ENCODE data around the gene H6PD.
A peak's percentile ranks its signal among the peaks of the same experiment; 100 is the strongest.

The H6PD gene

DNA sequence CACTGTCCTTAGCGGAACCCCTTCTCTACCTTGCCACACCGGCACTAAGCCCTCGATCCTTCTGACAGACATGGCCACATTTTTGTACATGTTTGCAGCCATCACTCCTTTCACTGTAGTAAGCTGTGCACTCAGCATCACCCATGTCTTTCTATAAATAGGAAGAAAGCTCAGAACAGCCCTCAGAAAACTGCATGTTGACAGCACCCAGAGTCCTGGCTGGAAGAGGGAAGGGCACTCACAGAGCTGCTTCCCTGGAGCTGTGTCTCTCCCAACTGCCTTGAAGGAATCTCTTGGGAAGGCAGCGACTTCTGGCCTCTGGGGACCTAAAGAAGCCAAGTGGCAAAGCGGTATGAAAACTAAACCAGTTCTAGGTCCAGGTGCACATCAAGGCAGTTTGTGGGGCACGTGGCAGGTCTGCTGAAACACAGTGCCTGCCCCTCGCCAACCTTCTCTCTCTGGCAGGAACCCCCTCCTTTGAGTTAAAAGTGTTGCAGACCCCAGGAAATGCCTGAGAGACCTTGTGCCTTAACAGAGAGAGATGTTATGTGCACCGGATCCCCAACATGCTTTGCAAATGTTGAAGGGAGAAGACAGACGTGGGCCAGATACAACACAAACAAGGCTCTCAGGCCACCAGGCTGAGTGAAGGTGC lies 41.9 kb upstream of the H6PD start:
- Histone ChIP-seq H3K9me3 (no peaks in the 10 kb centered on the region), H3K4me3 (ENCODE audit: low read depth, low read length) (no peak overlapping the region), H3K27me3 (no peaks in the 10 kb centered on the region), H3K36me3 (no peaks in the 10 kb centered on the region), H3K4me1 (no peaks in the 10 kb centered on the region)
- TF ChIP-seq, protein P1, sequence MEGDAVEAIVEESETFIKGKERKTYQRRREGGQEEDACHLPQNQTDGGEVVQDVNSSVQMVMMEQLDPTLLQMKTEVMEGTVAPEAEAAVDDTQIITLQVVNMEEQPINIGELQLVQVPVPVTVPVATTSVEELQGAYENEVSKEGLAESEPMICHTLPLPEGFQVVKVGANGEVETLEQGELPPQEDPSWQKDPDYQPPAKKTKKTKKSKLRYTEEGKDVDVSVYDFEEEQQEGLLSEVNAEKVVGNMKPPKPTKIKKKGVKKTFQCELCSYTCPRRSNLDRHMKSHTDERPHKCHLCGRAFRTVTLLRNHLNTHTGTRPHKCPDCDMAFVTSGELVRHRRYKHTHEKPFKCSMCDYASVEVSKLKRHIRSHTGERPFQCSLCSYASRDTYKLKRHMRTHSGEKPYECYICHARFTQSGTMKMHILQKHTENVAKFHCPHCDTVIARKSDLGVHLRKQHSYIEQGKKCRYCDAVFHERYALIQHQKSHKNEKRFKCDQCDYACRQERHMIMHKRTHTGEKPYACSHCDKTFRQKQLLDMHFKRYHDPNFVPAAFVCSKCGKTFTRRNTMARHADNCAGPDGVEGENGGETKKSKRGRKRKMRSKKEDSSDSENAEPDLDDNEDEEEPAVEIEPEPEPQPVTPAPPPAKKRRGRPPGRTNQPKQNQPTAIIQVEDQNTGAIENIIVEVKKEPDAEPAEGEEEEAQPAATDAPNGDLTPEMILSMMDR (IDR thresholded peaks at IDR 0.05; ENCODE audit: low read depth, low read length), result no peak
- no peak for DNase-seq

DNA sequence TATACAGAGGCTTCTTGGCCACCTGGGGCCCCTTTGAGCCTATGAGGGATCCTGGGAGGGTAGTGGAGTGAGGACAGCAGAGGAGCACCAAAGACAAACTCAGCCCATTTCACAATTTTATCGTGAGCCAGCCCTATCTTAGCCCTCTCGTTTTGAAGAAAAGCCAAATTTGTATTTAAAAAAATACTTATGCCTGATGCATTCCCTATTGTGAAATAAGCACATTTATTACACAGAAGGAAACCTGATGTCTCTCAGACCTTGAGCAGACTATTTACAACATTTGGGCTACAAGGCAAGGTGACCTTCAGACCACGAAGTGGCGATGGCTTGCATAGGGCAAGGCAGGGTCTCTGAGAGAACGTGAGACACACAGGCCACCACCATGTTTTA lies 41.3 kb upstream of the H6PD start:
- Histone ChIP-seq H3K4me1 (no peaks in the 10 kb centered on the region), H3K4me3 (ENCODE audit: low read depth, low read length) (no peak overlapping the region), H3K27me3 (peaks cover under 1% of the 10 kb centered on the region; the same call in 1 of the 2 replicates), H3K36me3 (no peaks in the 10 kb centered on the region), H3K9me3 (no peaks in the 10 kb centered on the region)
- TF ChIP-seq, protein P1 (IDR thresholded peaks at IDR 0.05; ENCODE audit: low read depth, low read length), result no peak
- no peak for DNase-seq

DNA sequence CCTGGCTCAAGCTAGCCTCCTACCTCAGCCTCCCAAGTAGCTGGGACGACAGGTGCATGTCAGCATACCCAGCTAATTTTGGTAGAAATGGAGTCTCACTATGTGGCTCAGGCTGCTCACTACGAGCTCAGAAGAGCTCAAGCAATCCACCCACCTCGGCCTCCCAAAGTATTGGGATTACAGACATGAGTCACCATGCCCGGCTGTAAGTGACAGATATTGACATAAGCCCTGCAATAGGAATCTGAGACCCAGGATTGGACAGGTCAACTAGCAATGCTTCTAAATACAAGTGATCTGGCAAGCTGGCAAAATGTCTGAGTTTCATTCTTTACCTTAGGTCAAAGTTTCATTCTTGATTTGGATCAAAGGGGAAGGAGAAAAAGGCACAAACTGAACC lies 40.5 kb upstream of the H6PD start:
- peaks cover 4% of the 10 kb centered on the region; the same call in 1 of the 2 replicates for H3K27me3 ChIP-seq
- H3K9me3 ChIP-seq, result no peaks in the 10 kb centered on the region
- TF ChIP-seq, protein P1 (IDR thresholded peaks at IDR 0.05; ENCODE audit: low read depth, low read length), result no peak
- no peak for DNase-seq
- H3K36me3 ChIP-seq, result no peaks in the 10 kb centered on the region
- H3K4me1 ChIP-seq, result no peaks in the 10 kb centered on the region
- H3K4me3 ChIP-seq (ENCODE audit: low read depth, low read length), result no peak overlapping the region

DNA sequence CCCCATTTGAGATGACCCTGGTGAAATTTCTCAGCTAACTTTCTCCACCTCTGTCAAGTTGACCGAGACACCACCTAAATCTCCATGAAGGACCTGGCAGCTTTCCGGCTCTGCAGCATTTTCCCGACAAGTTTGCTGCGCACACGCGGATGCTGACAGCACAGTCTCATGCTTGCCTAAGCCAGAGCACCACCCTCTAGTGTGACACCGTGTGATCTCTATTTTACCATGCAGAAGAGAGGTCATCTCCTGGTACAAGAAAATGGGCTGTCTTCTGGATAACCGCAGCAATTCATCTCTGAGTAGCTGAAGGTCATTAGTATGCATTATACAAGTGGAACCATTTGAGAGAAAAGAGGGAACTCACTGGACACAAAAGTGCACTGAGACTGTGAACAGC lies 38.9 kb upstream of the H6PD start:
- Histone ChIP-seq H3K27me3 (peaks cover 17% of the 10 kb centered on the region), H3K4me3 (ENCODE audit: low read depth, low read length) (no peak overlapping the region), H3K4me1 (no peaks in the 10 kb centered on the region), H3K36me3 (no peaks in the 10 kb centered on the region), H3K9me3 (no peaks in the 10 kb centered on the region)
- TF ChIP-seq, protein P1 (IDR thresholded peaks at IDR 0.05; ENCODE audit: low read depth, low read length), result no peak
- no peak for DNase-seq

DNA sequence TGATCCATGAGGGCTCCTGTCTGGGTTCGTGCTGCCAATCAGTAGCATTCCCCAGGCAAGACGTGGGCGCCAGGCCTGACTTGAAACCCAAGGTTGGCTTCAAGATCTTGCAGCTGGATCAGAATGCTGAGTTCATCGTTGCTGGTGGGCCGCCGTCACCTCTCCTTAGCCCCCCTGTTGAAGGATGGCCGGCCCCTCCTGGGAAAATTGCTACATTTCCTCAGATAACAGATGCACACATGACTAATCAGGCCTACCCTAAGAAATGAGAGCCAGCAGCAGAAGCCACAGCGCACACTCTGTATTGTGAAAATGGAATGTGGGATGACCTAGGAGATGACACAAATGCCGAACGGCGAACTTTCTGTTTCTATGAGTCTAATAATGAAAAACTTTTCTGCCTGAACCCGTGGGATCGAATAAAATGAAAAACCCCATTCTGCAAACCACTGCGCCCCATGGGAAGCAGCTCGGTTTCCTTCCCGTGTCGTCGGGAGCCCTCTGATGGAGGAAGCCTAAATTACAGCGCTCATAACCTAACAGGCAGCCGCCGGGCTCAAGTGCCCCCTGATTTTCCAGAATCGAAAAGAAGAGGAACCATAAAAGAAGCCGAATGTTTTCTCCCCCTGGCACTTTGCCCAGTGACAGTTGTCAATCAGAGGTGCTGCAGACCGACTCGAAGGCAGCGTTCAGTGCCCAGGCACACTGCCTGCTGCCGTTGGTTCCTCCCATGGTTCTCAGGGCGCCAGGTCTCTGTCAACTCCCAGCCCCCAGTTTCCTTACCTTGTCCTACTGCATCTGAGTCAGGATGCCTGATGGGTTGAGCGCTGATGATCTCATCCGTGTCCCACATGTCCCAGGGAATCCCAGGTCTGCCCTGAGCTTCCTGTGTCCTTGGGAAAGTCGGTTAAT lies 38.2 kb upstream of the H6PD start:
- TF ChIP-seq, protein P1 (IDR thresholded peaks at IDR 0.05; ENCODE audit: low read depth, low read length), result peak; percentile 64
- H3K4me1 ChIP-seq, result no peaks in the 10 kb centered on the region
- peaks cover 25% of the 10 kb centered on the region for H3K27me3 ChIP-seq
- H3K9me3 ChIP-seq, result no peaks in the 10 kb centered on the region
- peak; percentile 47 for DNase-seq
- H3K4me3 ChIP-seq (ENCODE audit: low read depth, low read length), result peak overlapping the region; percentile 14; the same call in 1 of the 2 replicates
- H3K36me3 ChIP-seq, result no peaks in the 10 kb centered on the region
